ENCODE data around the gene CACUL1.

GRCh38 chr10:118778727-118779126 is 24.0 kb upstream of the CACUL1 start:
- TF ChIP-seq CTCF (conservative IDR thresholded peaks at IDR 0.05) (no peak), EZH2 (IDR thresholded peaks at IDR 0.05; ENCODE audit: low read depth) (no peak)

Data from PC-9 (cell line).